ENCODE measurements around the gene BAMBI. TPM values are rescaled to one million over a fixed set of nuclear protein-coding genes. Genes with fewer than 3 reads are reported as not detected.

Gene BAMBI
- polyA plus RNA-seq, 1 of the 3 experiments (the other 2 are of a cell fraction), result 2.8 TPM

GRCh38 chr10:28732091-28732490 is 54.8 kb downstream of the BAMBI start:
- Histone ChIP-seq H3K79me2 (ENCODE audit: insufficient read depth) (no peaks in the 10 kb centered on the region), H3K4me1 (ENCODE audit: control insufficient read depth in 1 of 2, insufficient read depth in 2 of 2, low read depth in 1 of 2, low read length in 1 of 2) (peaks cover 0 to 4% of the 10 kb centered on the region in 2 experiments; a peak in 1 of 4 replicates), H3F3A (replicated peaks; ENCODE audit: insufficient read depth) (peaks cover 12% of the 10 kb centered on the region), H3K27me3 (ENCODE audit: insufficient read depth) (no peaks in the 10 kb centered on the region), H3K4me2 (no peak overlapping the region), H4K20me1 (ENCODE audit: insufficient read depth) (no peaks in the 10 kb centered on the region), H3K27ac (ENCODE audit: low read depth in 2 of 2, low read length in 1 of 2) (no peak overlapping the region), H2AFZ (ENCODE audit: low read depth) (no peak overlapping the region), H3K9ac (no peak overlapping the region), H3K4me3 (ENCODE audit: low read depth in 2 of 2, low read length in 1 of 2) (no peak overlapping the region), H3K36me3 (replicated peaks in 1 of 2; ENCODE audit: control insufficient read depth in 1 of 2, insufficient read depth in 2 of 2, low read length in 1 of 2) (no peaks in the 10 kb centered on the region), H3K9me2 (no peaks in the 10 kb centered on the region), H3K9me3 (no peaks in the 10 kb centered on the region)
- ChIA-PET CTCF (no interaction called here), POLR2A (no interaction called here)
- TF ChIP-seq RFX5 (IDR thresholded peaks at IDR 0.05; ENCODE audit: low read length), result no peak
- TF ChIP-seq FOXM1 (IDR thresholded peaks at IDR 0.05; ENCODE audit: low read depth), result no peak
- TF ChIP-seq USF1 (IDR thresholded peaks at IDR 0.05; ENCODE audit: borderline replicate concordance, low read depth), result no peak
- TF ChIP-seq TCF12 (IDR thresholded peaks at IDR 0.05), result no peak
- no peak for TF ChIP-seq NRF1 (IDR thresholded peaks at IDR 0.05; ENCODE audit: low read depth, low read length)
- no peak for TF ChIP-seq MAX (IDR thresholded peaks at IDR 0.05; ENCODE audit: low read depth)
- TF ChIP-seq YY1 (IDR thresholded peaks at IDR 0.05; ENCODE audit: low read depth), result no peak
- TF ChIP-seq CTCF (IDR thresholded peaks at IDR 0.05), result no peak
- TF ChIP-seq IRF3 (IDR thresholded peaks at IDR 0.05; ENCODE audit: low read depth, low read length), result no peak
- TF ChIP-seq GATA2 (CRISPR knock-in tag; IDR thresholded peaks at IDR 0.05), result no peak
- no peak for TF ChIP-seq MXI1 (IDR thresholded peaks at IDR 0.05; ENCODE audit: low read depth, low read length)
- TF ChIP-seq EZH2phosphoT487 (IDR thresholded peaks at IDR 0.05; ENCODE audit: borderline replicate concordance, low read depth), result no peak
- TF ChIP-seq RAD21 (IDR thresholded peaks at IDR 0.05; ENCODE audit: low read length), result no peak
- no peak for TF ChIP-seq RCOR1 (IDR thresholded peaks at IDR 0.05; ENCODE audit: low read length)
- TF ChIP-seq MEF2A (IDR thresholded peaks at IDR 0.05; ENCODE audit: borderline replicate concordance, low read depth), result no peak
- WGBS (ENCODE audit: low lambda C conversion rate), result 88% methylated on average over 8 of the region's 8 CpGs
- DNase-seq, result no peak

Small RNA genes within 50 kb of the gene (small RNA-seq; reads per million reads assigned to genes)
- gene RNU4ATAC6P (0 reads per million in 7 experiments), gene RNU6-1067P (0 to 1.0 (median 0) reads per million in 7 experiments)

Other genes starting within 250 kb of the BAMBI start
- 31.1 and 38.0 TPM in 2 replicates for gene WAC, start 144.4 kb upstream of the BAMBI start, polyA plus RNA-seq (2012; rRNA removed)

Data from SK-N-SH (cell line).